Medulla oblongata (tissue), 1 donor: ENCODE measurements around the gene INPP4B.

Experiments used
- DNase-seq: peaks from one replicate; pipeline ENCODE4 v3.0.0-alpha.2; 2015; ENCODE audit errors: extremely low spot score

Gene INPP4B

GRCh38 chr4:142242156-142242555 is 603.9 kb downstream of the INPP4B start:
- DNase-seq, result no peak

- DNase-seq, result no peak
These were observed 607.5 kb downstream of the INPP4B start for GRCh38 chr4:142238589-142238988.

- DNase-seq, result no peak
These were observed 609.8 kb downstream of the INPP4B start for GRCh38 chr4:142236268-142236667.

- DNase-seq, result no peak
These were observed 614.3 kb downstream of the INPP4B start for GRCh38 chr4:142231787-142232186.

- no peak for DNase-seq
These were observed 615.1 kb downstream of the INPP4B start for GRCh38 chr4:142230991-142231390.

- no peak for DNase-seq
These were observed 620.1 kb downstream of the INPP4B start for GRCh38 chr4:142226014-142226413.

GRCh38 chr4:142222127-142222526 is 624.0 kb downstream of the INPP4B start:
- no peak for DNase-seq

- no peak for DNase-seq
These were observed 627.4 kb downstream of the INPP4B start for GRCh38 chr4:142218726-142219125.

GRCh38 chr4:142211444-142211843 is 634.7 kb downstream of the INPP4B start:
- no peak for DNase-seq

- DNase-seq, result no peak
These were observed 642.6 kb downstream of the INPP4B start for GRCh38 chr4:142203505-142203904.

- no peak for DNase-seq
These were observed 643.4 kb downstream of the INPP4B start for GRCh38 chr4:142202404-142203332.

GRCh38 chr4:142201041-142201440 is 645.1 kb downstream of the INPP4B start:
- no peak for DNase-seq

- peak; percentile 7 for DNase-seq
These were observed 651.2 kb downstream of the INPP4B start for GRCh38 chr4:142194905-142195304.

- DNase-seq, result no peak
These were observed 654.2 kb downstream of the INPP4B start for GRCh38 chr4:142191901-142192300.

GRCh38 chr4:142181021-142181420 is 665.1 kb downstream of the INPP4B start:
- DNase-seq, result no peak

GRCh38 chr4:142169216-142169615 is 676.9 kb downstream of the INPP4B start:
- no peak for DNase-seq

- DNase-seq, result no peak
These were observed 677.9 kb downstream of the INPP4B start for GRCh38 chr4:142168181-142168580.

GRCh38 chr4:142164767-142165500 is 681.2 kb downstream of the INPP4B start:
- DNase-seq, result no peak

GRCh38 chr4:142161086-142161485 is 685.0 kb downstream of the INPP4B start:
- no peak for DNase-seq

GRCh38 chr4:142160509-142160908 is 685.6 kb downstream of the INPP4B start:
- DNase-seq, result no peak

- DNase-seq, result no peak
These were observed 687.1 kb downstream of the INPP4B start for GRCh38 chr4:142158980-142159379.

GRCh38 chr4:142156256-142156655 is 689.8 kb downstream of the INPP4B start:
- DNase-seq, result no peak

GRCh38 chr4:142155347-142155746 is 690.8 kb downstream of the INPP4B start:
- DNase-seq, result no peak
